HepG2 (cell line): ENCODE results near the gene EEF1AKMT3. TPM values are rescaled to one million over a fixed set of nuclear protein-coding genes. Genes with fewer than 3 reads are reported as not detected.

Experiments
- CERS6 ChIP-seq: sonication (generic); formaldehyde crosslinking; IDR thresholded peaks from 2 replicates; pipeline ENCODE4 v1.5.0; 2020; ENCODE audit warnings: missing genetic modification reagents
- HCFC1 ChIP-seq: fragments of 150-350 bp; IDR thresholded peaks from 2 replicates; pipeline ENCODE4 v1.6.1; 2014; ENCODE audit warnings: low read depth, low read length
- HDAC6 ChIP-seq: fragments of 200-600 bp; sonication (generic); IDR thresholded peaks from 2 replicates; pipeline ENCODE4 v1.7.0; 2017; ENCODE audit warnings: mild to moderate bottlenecking, antibody characterized with exemption, low read length, low read depth
- MEF2D ChIP-seq: sonication (generic); formaldehyde crosslinking; IDR thresholded peaks from 2 replicates; pipeline ENCODE4 v1.5.1; 2020; ENCODE audit warnings: mild to moderate bottlenecking, missing genetic modification reagents
- MXD4 ChIP-seq: IDR thresholded peaks from 2 replicates; pipeline ENCODE4 v1.6.1; 2016; ENCODE audit warnings: mild to moderate bottlenecking, missing biosample characterization, missing genetic modification reagents
- NFKB2 ChIP-seq: sonication (generic); formaldehyde crosslinking; IDR thresholded peaks from 2 replicates; pipeline ENCODE4 v1.4.0; 2020; ENCODE audit warnings: missing genetic modification reagents, borderline replicate concordance
- RFX3 ChIP-seq: IDR thresholded peaks from 2 replicates; pipeline ENCODE4 v1.6.1; 2016; ENCODE audit warnings: missing biosample characterization, missing genetic modification reagents
- SIN3A ChIP-seq: IDR thresholded peaks from 2 replicates; pipeline ENCODE4 v1.6.1; 2011; ENCODE audit warnings: low read depth, mild to moderate bottlenecking, control low read depth, low read length, borderline replicate concordance
- SIX4 ChIP-seq: sonication (generic); formaldehyde crosslinking; IDR thresholded peaks from 2 replicates; pipeline ENCODE4 v1.4.0; 2020; ENCODE audit warnings: missing genetic modification reagents
- TBX2 ChIP-seq: sonication (generic); formaldehyde crosslinking; IDR thresholded peaks from 2 replicates; pipeline ENCODE4 v1.5.0; 2020; ENCODE audit warnings: missing genetic modification reagents, mild to moderate bottlenecking, borderline replicate concordance
- THYN1 ChIP-seq: sonication (generic); formaldehyde crosslinking; IDR thresholded peaks from 2 replicates; pipeline ENCODE4 v1.8.1; 2023; ENCODE audit warnings: low read depth, mild to moderate bottlenecking, moderate library complexity, missing genetic modification reagents, borderline replicate concordance
- YY1 ChIP-seq: IDR thresholded peaks from 2 replicates; pipeline ENCODE4 v1.6.1; 2011; ENCODE audit warnings: low read length, low read depth, moderate library complexity, mild to moderate bottlenecking; ENCODE audit not compliant: insufficient read depth, insufficient replicate concordance
- ZBTB7A ChIP-seq: sonication (generic); formaldehyde crosslinking; IDR thresholded peaks from 2 replicates; pipeline ENCODE4 v1.8.0; 2022; ENCODE audit warnings: mild to moderate bottlenecking, missing genetic modification reagents
- ZNF280B ChIP-seq: sonication (generic); formaldehyde crosslinking; IDR thresholded peaks from 2 replicates; pipeline ENCODE4 v1.5.0; 2020; ENCODE audit warnings: missing genetic modification reagents, mild to moderate bottlenecking, borderline replicate concordance
- ZNF646 ChIP-seq: sonication (generic); formaldehyde crosslinking; IDR thresholded peaks from 2 replicates; pipeline ENCODE4 v1.9.0; 2021; ENCODE audit warnings: mild to moderate bottlenecking, missing genetic modification reagents
- ZNF776 ChIP-seq: sonication (generic); formaldehyde crosslinking; IDR thresholded peaks from 2 replicates; pipeline ENCODE4 v1.4.0; 2020; ENCODE audit warnings: mild to moderate bottlenecking, missing genetic modification reagents
- ZNF800 ChIP-seq: sonication (generic); formaldehyde crosslinking; IDR thresholded peaks from 2 replicates; pipeline ENCODE4 v1.4.0; 2020; ENCODE audit warnings: missing genetic modification reagents
- polyA plus RNA-seq, 8 experiments: library from polyadenylated mRNA; depleted of rRNA in 3 of 8; stranded (reverse) in 7 of 8; unstranded in 1 of 8; fragments of >200 nt; fragmentation: Illumina TruSeq in 4 of 8; extraction: Trizol in 4 of 8; gene quantifications; 2 replicates each; pipeline versions ENCODE4 v1.2.1 to v1.2.3, GENCODE V29; 2011 to 2016; ENCODE audit warnings: low read depth in 4 of 8, missing spikeins in 1 of 8, mixed read lengths in 1 of 8; ENCODE audit not compliant: insufficient read depth in 1 of 8
- total RNA-seq, 5 experiments: library from RNA; depleted of rRNA; stranded (reverse); fragments of >200 nt; fragmentation: Illumina TruSeq; extraction: Trizol; gene quantifications; 2 replicates each; pipeline ENCODE4 v1.2.3, GENCODE V29; 2016; ENCODE audit warnings: low read depth in 1 of 5

EEF1AKMT3 gene
- total and polyA plus RNA-seq, 2 of the 13 experiments (the other 11 are each of a cell fraction or from before 2014, with no cell fraction given), result 4.7 to 11.4 TPM

GRCh38 chr12:57754411-57755193 lies 17.8 kb upstream of the EEF1AKMT3 start, which contains the start of gene MARCHF9 (continued):
- TF ChIP-seq ZNF800 (no peak), ZNF776 (CRISPR knock-in tag) (0 out of 2 replicates have a peak, but pooled peaks have one; percentile 14), YY1 (peak; percentile 68), THYN1 (CRISPR knock-in tag) (no peak), HDAC6 (no peak), CERS6 (CRISPR knock-in tag) (no peak), ZBTB7A (CRISPR knock-in tag) (no peak), HCFC1 (no peak), SIN3A (peak; percentile 26; the same call in 1 of the 2 replicates), MEF2D (CRISPR knock-in tag) (no peak), NFKB2 (CRISPR knock-in tag) (no peak), MXD4 (CRISPR knock-in tag) (no peak), SIX4 (CRISPR knock-in tag) (no peak), ZNF280B (CRISPR knock-in tag) (no peak), RFX3 (no peak), ZNF646 (CRISPR knock-in tag) (no peak), TBX2 (CRISPR knock-in tag) (no peak)
